ELR (cell line): ENCODE measurements around the gene IFITM10.

ENCODE experiments used
- DNase-seq: peaks from one replicate; pipeline ENCODE4 v3.0.0-alpha.2; 2015; ENCODE audit warnings: low read depth

The IFITM10 gene

GRCh38 chr11:1714908-1715885 lies 35.2 kb downstream of the IFITM10 start:
- DNase-seq: no peak

- no peak for DNase-seq
Measured at GRCh38 chr11:1708716-1709115, 41.7 kb downstream of the IFITM10 start.

GRCh38 chr11:1707751-1708150 lies 42.6 kb downstream of the IFITM10 start:
- no peak for DNase-seq

DNA sequence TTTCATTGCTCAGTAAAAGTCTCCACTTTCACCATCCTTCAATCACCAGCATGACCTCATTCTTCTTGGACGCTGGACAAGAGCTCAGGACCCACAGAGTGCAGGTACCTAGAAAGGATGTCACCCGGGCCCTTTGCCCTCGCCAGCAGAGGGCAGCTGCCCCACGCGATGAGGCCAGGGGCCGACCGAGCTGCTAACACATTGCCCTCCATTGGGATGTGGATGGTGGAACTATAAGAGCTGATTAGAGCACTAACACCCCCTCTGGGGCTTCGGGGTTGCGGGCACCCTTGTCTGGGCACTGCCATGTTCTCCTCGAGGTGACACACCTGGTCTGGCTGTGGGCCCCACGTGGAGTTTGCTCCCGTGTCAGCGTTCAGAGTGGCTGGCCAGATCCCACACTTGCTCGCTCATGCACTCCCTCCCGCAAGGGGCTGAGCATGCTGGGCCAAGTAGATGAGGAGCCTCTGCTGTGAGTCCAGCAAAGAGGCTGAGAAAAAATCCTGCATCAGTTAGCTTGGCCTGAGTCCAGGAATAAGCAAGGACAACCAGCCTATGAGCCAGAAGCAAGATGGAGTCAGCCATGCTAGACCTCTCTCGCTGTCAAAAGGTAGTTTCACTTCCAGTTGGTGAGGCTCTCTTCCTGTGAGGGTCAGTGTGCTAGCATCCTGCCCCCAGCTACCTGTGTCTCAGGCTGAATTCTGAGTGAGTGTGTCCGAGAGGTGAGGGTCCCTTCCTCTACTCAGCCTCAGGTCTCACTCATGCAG lies 43.6 kb downstream of the IFITM10 start:
- DNase-seq: peak; percentile 5

DNA sequence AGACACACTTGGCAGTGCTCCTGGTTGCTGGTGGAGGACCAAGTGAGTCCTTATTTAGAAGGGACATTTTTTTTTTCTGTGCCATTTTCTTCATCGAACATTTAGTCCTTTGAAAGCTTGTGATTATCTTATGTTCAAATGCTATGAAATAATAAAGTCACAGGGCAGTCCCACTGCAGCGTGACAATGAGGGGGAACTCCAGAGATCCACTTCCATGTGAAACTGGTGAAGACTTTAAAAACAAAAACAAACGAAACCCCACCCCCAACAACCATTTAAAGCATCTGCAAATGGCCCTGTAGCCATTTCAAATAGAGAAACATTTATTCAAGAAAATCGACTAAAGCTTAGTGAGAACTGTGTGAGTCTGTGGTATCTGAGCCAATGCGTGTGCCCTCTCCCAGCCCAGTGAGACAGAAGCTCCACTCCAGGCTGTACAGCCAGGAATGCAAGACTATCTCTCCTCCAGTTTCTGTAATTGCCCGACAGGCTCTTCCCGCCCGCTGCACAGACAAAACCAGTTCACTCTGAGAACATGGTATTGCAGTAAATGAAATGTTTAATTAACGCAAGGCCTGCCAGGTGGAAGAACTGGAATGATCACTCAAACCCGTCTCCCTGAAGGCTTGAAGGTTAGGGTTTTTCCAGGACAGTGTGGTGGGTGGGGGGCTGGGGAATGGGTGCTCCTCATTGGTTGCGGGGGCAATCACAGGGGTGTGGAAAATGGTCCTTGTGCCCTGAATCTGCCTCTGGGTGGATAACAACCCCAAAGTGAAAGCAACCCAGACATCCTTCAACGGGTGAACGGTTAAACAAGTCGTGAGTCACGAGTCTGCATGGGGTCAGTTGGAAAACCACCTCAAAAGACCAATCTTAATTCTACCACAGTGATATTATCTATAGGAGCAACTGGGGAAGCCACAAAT lies 45.0 kb downstream of the IFITM10 start:
- peak; percentile 8 for DNase-seq

DNA sequence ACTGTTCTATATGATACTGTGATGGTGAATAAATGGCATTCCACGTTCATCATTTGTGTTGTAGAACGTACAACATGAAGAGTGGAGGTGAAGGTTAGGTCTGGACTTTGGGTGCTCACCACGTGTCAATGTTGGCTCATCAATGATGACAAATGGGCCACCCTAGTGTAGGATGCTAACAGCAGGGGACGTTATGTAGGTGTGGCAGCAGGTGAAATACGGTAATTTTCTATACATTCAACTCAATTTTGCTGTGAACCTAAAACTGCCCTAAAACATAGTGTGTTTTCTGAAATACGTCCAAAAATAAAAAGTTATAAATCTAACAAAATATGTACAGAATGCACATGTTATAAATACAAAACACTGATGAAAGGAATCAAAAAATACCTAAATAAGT lies 47.2 kb downstream of the IFITM10 start:
- no peak for DNase-seq

- no peak for DNase-seq
Measured at GRCh38 chr11:1702506-1702905, 47.9 kb downstream of the IFITM10 start.

DNA sequence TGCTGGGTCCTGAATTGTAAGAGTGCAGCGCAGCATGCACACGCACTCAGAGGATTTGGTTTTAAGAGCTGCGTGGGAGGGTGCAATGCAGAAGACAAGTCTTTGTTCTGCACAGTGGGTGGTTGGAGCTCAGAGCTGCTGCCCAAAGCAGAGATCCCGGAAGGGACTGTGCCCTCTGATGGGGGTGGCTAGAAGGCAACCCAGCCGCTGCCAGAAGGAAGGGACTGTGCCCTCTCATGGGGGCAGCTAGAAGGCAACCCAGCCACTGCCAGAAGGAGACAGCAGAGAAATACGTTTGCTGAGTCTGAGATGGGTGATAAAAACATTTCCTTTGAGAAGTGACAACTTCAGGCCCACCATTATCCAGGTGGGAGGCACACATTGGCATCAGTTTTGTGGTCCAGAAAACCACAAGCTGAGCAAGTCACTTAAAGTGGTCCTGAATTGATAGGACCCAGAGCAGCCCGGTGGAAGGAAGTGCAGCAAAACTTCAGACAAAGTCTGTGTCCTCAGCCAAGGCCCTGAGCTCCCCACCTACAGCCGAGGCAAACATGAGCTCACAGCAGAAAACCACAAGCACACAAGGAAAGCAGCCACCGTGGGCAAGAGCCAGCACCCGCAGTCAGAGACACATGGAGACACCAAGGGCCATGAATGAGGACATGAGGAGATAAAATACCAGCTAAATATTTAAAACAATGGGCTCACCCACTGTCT lies 49.1 kb downstream of the IFITM10 start:
- DNase-seq: no peak

DNA sequence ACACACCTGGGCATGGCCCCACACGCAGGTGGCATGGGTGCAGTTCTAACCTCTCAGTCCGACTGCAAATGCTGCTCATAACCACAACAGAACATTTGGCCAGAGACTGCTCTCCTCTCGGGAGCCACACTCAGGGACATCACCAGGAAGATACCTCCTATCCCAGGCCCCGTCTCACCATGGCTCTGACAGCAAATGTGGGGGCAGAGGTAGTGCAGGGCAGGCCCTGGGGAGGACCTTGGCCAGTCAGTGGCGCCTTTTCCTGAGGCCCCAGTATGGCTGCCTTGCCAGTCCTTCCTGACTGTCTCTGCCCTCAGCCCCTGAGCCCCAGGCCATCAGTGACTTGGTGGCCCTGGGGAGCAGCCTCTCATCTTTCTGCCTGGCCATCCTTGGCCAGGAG lies 50.6 kb downstream of the IFITM10 start:
- no peak for DNase-seq

GRCh38 chr11:1696608-1697570 lies 53.5 kb downstream of the IFITM10 start, which contains the start of gene KRTAP5-6:
Gene KRTAP5-6 (plus strand): TSS chr11:1697195. CDS start chr11:1697246, 51 bp downstream.
- DNase-seq: no peak

DNA sequence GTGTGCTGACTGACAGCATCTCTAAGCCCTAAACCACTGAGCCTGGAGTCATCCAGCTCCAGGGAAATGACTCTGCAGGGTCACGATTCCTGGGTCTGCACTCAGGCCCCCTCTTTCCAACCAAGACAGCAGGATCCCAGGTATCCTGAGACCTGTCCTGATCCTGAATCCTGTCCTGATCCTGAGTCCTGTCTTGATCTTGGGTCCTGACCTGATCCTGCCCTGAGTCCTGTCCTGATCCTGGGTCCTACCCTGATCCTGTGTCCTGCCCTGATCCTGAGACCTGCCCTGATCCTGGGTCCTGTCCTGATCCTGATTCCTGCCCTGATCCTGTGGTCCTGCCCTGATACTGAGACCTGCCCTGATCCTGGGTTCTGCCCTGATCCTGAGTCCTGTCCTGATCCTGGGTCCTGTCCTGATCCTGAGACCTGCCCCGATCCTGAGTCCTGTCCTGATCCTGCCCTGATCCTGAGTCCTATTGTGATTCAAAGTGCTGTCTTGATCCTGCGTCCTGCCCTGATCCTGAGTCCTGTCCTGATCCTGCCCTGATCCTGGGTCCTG lies 54.8 kb downstream of the IFITM10 start:
- no peak for DNase-seq

DNA sequence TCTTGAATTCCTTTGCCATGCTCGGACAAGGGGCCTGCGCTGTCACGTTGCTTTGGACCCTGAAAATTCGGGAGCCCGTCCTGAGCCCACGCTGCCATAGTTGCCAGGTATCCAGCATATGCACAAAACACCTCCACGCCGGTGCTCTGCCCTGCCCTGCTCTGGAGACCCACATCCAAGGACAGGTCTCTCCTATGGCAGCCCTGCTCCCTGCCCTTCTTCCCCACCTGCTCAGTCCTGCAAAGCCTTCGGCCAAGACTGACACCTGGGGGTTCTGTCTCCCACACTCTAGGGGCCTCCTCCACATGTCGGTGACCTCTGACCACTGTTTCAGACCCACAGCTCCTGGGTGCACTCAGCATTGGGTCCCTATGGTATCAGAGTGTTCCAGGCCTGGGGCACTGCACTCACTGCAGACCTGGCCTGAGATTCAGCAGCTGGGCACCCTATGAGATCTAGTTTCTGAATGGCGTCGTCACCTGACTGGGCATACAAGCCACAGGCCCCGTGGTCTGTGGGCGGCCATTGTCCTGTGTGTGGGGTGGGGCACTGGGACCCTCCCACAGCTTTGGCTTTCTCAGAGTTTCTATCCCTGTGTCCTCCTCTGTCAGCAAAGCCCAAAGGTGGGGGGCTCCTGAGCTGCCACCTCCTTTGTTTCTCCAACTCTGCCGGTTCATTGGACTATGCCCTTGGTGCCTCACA lies 55.4 kb downstream of the IFITM10 start:
- DNase-seq: no peak

DNA sequence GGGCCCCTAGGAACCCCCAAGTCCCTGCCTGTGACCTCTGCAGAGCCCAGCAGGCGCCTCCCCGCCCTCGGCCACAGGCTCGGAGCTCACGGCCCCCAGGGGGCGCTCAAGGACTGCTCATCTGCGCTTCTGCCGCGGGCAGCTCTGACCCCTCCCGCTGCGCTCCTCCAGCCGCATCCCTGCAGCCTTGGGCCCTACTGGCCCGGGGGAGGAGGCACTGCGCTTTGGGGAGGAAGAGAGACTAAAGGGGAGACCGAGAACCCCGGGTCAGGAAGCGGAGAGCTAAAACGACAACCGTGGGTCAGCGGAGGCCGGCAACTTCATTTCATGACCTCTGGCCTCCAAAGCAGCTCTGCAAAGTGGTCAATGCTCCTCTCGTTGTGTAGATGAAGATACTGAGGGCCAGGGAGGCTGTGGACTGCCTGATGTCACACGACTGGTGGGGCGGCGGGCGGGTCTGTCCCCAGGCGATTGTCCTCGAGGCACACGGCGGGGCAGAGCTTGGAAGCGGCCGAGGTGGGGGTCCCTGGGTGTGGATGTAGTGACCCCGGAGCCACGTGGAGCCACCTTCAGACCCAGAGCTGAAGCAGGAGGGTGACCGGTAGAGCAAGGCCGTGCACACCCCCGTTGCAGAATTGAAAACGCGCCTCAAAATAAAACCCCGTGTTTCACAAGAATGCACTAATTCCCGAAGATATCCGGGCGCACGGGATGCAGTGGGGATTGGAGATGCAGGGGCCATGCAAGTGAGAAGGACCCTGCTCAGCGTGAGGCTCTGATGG lies 56.1 kb downstream of the IFITM10 start:
- DNase-seq: peak; percentile 79

DNA sequence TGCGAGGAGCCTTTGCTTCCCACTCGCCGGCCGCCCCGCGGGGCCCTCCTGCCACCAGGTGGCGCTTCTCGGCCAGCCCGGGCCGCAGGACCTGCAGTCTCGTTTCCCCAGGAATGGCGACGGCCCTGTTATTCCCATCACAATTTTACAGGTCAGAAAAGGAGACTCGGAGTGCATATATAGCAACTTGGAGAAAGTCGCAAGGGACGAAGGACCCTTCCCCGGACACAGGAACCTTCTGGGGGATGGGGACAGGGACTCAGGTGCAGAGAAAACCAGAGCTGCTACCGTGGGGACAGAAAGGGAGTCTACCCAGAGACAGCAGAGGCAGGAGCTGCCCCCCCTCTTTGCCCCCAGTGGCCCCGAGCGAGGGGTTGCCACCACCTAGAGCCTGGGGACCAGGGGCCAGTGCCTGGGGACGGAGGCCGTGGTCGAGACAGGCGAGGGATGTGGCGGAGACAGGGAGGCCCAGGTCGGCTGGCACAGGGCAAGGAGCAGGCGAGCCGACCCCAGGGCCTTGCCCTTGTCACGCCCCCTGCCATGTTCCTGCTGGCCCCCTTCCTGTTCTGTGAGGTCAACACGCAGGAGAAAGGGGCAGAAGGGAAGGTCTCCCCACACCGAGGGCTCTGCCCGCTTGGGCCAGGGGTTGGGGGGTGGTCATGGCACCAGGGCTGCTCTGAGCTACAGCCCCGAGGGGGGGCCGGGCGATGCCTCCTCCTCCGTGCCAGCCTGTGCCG lies 56.9 kb downstream of the IFITM10 start:
- peak; percentile 66 for DNase-seq

DNA sequence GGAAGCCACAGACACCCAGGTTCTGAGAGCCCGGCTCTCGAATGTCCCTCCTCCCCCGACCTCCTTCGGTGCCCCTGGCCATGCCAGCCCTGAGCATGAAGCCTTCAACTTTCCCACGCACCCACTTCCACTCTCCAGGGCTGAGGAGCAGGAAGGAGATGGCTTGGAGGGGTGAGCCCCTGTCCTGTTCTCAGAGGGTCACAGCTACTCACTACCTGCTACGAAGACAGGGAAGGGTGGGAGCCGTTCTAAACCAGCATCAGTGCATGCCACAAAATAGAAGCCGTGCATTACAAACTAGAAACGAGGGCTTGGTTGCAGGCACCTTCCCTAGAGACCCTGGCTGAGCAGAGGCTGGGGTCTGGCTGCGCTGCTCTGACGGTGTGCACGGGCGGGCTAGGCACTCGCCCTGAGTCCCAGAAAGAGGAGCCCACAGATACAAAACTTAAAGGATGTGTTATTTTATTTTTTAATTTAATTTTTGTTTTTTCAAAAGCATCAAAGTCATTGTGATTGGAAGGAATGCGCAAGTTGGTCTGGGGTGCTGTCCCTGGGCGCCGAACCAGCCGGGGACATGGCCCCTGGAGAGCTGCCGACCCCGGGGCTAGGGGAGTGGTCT lies 57.6 kb downstream of the IFITM10 start:
- no peak for DNase-seq

GRCh38 chr11:1691878-1692707 lies 58.3 kb downstream of the IFITM10 start:
- no peak for DNase-seq
